ENCODE results near the gene SLC6A7.

- TF ChIP-seq ZNF292 (tag by site-specific recombination; IDR thresholded peaks at IDR 0.05; ENCODE audit: borderline replicate concordance, low read depth) (no peak), CTCF (tag by site-specific recombination; IDR thresholded peaks at IDR 0.05) (no peak)
These were observed 6.0 kb downstream of the SLC6A7 start for GRCh38 chr5:150195736-150196485.

Data from HEK293 (cell line).